Caco-2 (cell line): Measurements from ENCODE around the gene KRT6C. TPM values are rescaled to one million over a fixed set of nuclear protein-coding genes. Genes with fewer than 3 reads are reported as not detected.
"Not testable (repeated sequence)": the region's sequence is repeated elsewhere in the genome, so short reads cannot be mapped to it uniquely, and the experiment has no call there.

Experiments
- BruUV-seq: library from RNA; stranded (reverse); fragments of 400-500 nt; replicated peaks from 2 replicates; lab custom pipeline; 2021; lab: Mats Ljungman, UMichigan
- CTCF ChIA-PET: fragments of 300-600 bp; sonication (Branson Sonifier 250); formaldehyde crosslinking; loops from one replicate; lab custom pipeline; 2022; ENCODE audit warnings: antibody characterized with exemption; lab: Charles Lee
- POLR2A ChIA-PET: fragments of 300-600 bp; sonication (Branson Sonifier 250); formaldehyde crosslinking; loops from one replicate; lab custom pipeline; 2022; ENCODE audit warnings: antibody characterized with exemption; lab: Charles Lee
- DNase-seq, 2 experiments: peaks; one replicate each; pipeline versions ENCODE4 v3.0.0 to v3.0.0-alpha.2; 2020 to 2022
- H3K27me3 ChIP-seq: replicated peaks from 2 replicates; pipeline ENCODE4 v1.6.0; 2011; ENCODE audit warnings: low read length; ENCODE audit not compliant: control insufficient read depth, insufficient read depth
- H3K36me3 ChIP-seq: 2 replicates; pipeline ENCODE4 v1.5.1; 2011; ENCODE audit warnings: low read length; ENCODE audit not compliant: control insufficient read depth, insufficient read depth
- H3K4me1 ChIP-seq: fragments of 250-450 bp; sonication (Bioruptor Pico); 2 replicates; pipeline ENCODE4 v1.5.1; 2020; ENCODE audit warnings: mild to moderate bottlenecking
- H3K4me3 ChIP-seq: 2 replicates; pipeline ENCODE4 v1.5.1; 2011; ENCODE audit warnings: low read depth, mild to moderate bottlenecking, control low read depth, low read length
- H3K9me3 ChIP-seq: fragments of 250-450 bp; sonication (Bioruptor Pico); 2 replicates; pipeline ENCODE4 v1.5.1; 2020; ENCODE audit warnings: mild to moderate bottlenecking, moderate library complexity
- H3K27ac Mint-ChIP-seq: one replicate; pipeline ENCODE4 v1.8.0; 2022; ENCODE audit warnings: mixed read lengths; ENCODE audit not compliant: unreplicated experiment
- H3K27me3 Mint-ChIP-seq: one replicate; pipeline ENCODE4 v1.8.0; 2022; ENCODE audit warnings: mixed read lengths; ENCODE audit not compliant: insufficient read depth, unreplicated experiment
- H3K36me3 Mint-ChIP-seq: one replicate; pipeline ENCODE4 v1.8.0; 2022; ENCODE audit warnings: mild to moderate bottlenecking, mixed read lengths; ENCODE audit not compliant: insufficient read depth, unreplicated experiment
- H3K4me1 Mint-ChIP-seq: one replicate; pipeline ENCODE4 v1.8.0; 2022; ENCODE audit warnings: low read depth, mixed read lengths; ENCODE audit not compliant: unreplicated experiment
- H3K4me3 Mint-ChIP-seq: one replicate; pipeline ENCODE4 v1.8.0; 2022; ENCODE audit warnings: mild to moderate bottlenecking, moderate library complexity, mixed read lengths; ENCODE audit not compliant: unreplicated experiment
- H3K9me3 Mint-ChIP-seq: one replicate; pipeline ENCODE4 v1.8.0; 2022; ENCODE audit warnings: mixed read lengths; ENCODE audit not compliant: unreplicated experiment
- CTCF ChIP-seq, 2 experiments: fragments of 200-600 bp in 1 of 2; IDR thresholded peaks; 1 replicate in 1 of 2; 2 replicates in 1 of 2; pipeline versions ENCODE4 v1.5.1 to v1.8.0; 2011 to 2022; ENCODE audit warnings: antibody characterized with exemption in 1 of 2, control low read depth in 1 of 2, inconsistent platforms in 1 of 2, low read depth in 1 of 2, low read length in 1 of 2, mild to moderate bottlenecking in 1 of 2, moderate library complexity in 1 of 2; ENCODE audit not compliant: insufficient read depth in 1 of 2, severe bottlenecking in 1 of 2, unreplicated experiment in 1 of 2
- intact Hi-C: fragments of 100-400 bp; cut with micrococcal nuclease; formaldehyde crosslinking; loops from one replicate; pipeline ENCODE4 v1.10.0; 2022; ENCODE audit not compliant: unreplicated experiment
- total RNA-seq: library from RNA; stranded (reverse); gene quantifications from 2 replicates; pipeline ENCODE4 v1.2.3, GENCODE V29; 2022

KRT6C gene
- total RNA-seq, 1 experiment from 2014 or later, result not detected

- Mint-ChIP-seq H3K4me1 (no peaks in the 10 kb centered on the region), H3K27me3 (peaks cover 9% of the 10 kb centered on the region), H3K36me3 (no peaks in the 10 kb centered on the region), H3K4me3 (no peak overlapping the region), H3K9me3 (no peaks in the 10 kb centered on the region), H3K27ac (no peak overlapping the region)
- Histone ChIP-seq H3K4me3 (no peak overlapping the region), H3K27me3 (no peaks in the 10 kb centered on the region), H3K9me3 (no peaks in the 10 kb centered on the region), H3K4me1 (no peaks in the 10 kb centered on the region), H3K36me3 (no peaks in the 10 kb centered on the region)
- POLR2A ChIA-PET, result no interaction called here
- BruUV-seq, result no TSS peak
- intact Hi-C loops, result no loop called here
- no peak for TF ChIP-seq CTCF (IDR thresholded peaks at IDR 0.05; ENCODE audit: insufficient read depth in 1 of 2, low read depth in 1 of 2, low read length in 1 of 2, severe bottlenecking in 1 of 2, unreplicated experiment in 1 of 2)
- DNase-seq, result no peak
- CTCF ChIA-PET, result no interaction called here
Observed at GRCh38 chr12:52454411-52455201, 19.0 kb downstream of the KRT6C start.

- no peaks in the 10 kb centered on the region for H3K9me3 ChIP-seq
- DNase-seq, result no peak
- POLR2A ChIA-PET, result no interaction called here
- H3K4me3 ChIP-seq, result no peak within 1 kb of the TSS
- BruUV-seq, result no TSS peak
- intact Hi-C loops, result no loop called here
- H3K27me3 Mint-ChIP-seq, result peaks cover 4% of the 10 kb centered on the region
- TF ChIP-seq CTCF (IDR thresholded peaks at IDR 0.05; ENCODE audit: insufficient read depth in 1 of 2, low read depth in 1 of 2, low read length in 1 of 2, severe bottlenecking in 1 of 2, unreplicated experiment in 1 of 2), result no peak
- H3K4me1 Mint-ChIP-seq, result no peaks in the 10 kb centered on the region
- CTCF ChIA-PET, result no interaction called here
- no peaks in the 10 kb centered on the region for H3K36me3 Mint-ChIP-seq
- no peak within 1 kb of the TSS for H3K4me3 Mint-ChIP-seq
- H3K36me3 ChIP-seq, result no peaks in the 10 kb centered on the region
- no peak within 1 kb of the TSS for H3K27ac Mint-ChIP-seq
- no peaks in the 10 kb centered on the region for H3K4me1 ChIP-seq
- no peaks in the 10 kb centered on the region for H3K9me3 Mint-ChIP-seq
- no peaks in the 10 kb centered on the region for H3K27me3 ChIP-seq
Observed at GRCh38 chr12:52452101-52452500, 21.5 kb downstream of the KRT6C start, which contains the start of gene KRT6B. Gene KRT6B, minus strand, starts transcription at chr12:52452146. Its CDS starts 68 bp downstream, at chr12:52452078.

GRCh38 chr12:52448228-52448627 is 25.4 kb downstream of the KRT6C start:
- Mint-ChIP-seq H3K9me3 (no peaks in the 10 kb centered on the region), H3K36me3 (no peaks in the 10 kb centered on the region), H3K27me3 (no peaks in the 10 kb centered on the region), H3K4me1 (peaks cover 5% of the 10 kb centered on the region), H3K27ac (no peak overlapping the region), H3K4me3 (no peak overlapping the region)
- Histone ChIP-seq H3K4me1 (peaks cover 10% of the 10 kb centered on the region), H3K4me3 (no peak overlapping the region), H3K9me3 (no peaks in the 10 kb centered on the region), H3K27me3 (no peaks in the 10 kb centered on the region), H3K36me3 (no peaks in the 10 kb centered on the region)
- POLR2A ChIA-PET, result no interaction called here
- BruUV-seq, result no TSS peak
- CTCF ChIA-PET, result no interaction called here
- no peak for DNase-seq
- no peak for TF ChIP-seq CTCF (IDR thresholded peaks at IDR 0.05; ENCODE audit: insufficient read depth in 1 of 2, low read depth in 1 of 2, low read length in 1 of 2, severe bottlenecking in 1 of 2, unreplicated experiment in 1 of 2)
- intact Hi-C loops, result no loop called here

GRCh38 chr12:52447196-52447595 is 26.4 kb downstream of the KRT6C start:
- H3K4me3 ChIP-seq, H3K4me3 Mint-ChIP-seq, BruUV-seq, intact Hi-C loops, H3K27me3 Mint-ChIP-seq, H3K9me3 ChIP-seq, CTCF ChIA-PET, H3K9me3 Mint-ChIP-seq, H3K27ac Mint-ChIP-seq, H3K36me3 Mint-ChIP-seq, H3K36me3 ChIP-seq, POLR2A ChIA-PET, H3K27me3 ChIP-seq, DNase-seq: not testable (repeated sequence)
- peaks cover 20% of the 10 kb centered on the region for H3K4me1 ChIP-seq
- H3K4me1 Mint-ChIP-seq, result peaks cover 16% of the 10 kb centered on the region
